Measurements from ENCODE around the gene COX6A1. TPM values are rescaled to one million over a fixed set of nuclear protein-coding genes. Genes with fewer than 3 reads are reported as not detected.

Gene COX6A1
- total and polyA plus RNA-seq, 2 experiments from 2014 or later: 422 to 1,484 TPM

- no peak overlapping the region for H2AFZ ChIP-seq
- no peaks in the 10 kb centered on the region for H3K4me1 ChIP-seq (ENCODE audit: insufficient read depth)
- no peak overlapping the region for H3K4me2 ChIP-seq
- H3F3A ChIP-seq (replicated peaks; ENCODE audit: low read depth): peaks cover 16% of the 10 kb centered on the region
- TF ChIP-seq STAT1 (IDR thresholded peaks at IDR 0.05; ENCODE audit: unreplicated experiment) (no peak), EZH2phosphoT487 (IDR thresholded peaks at IDR 0.05; ENCODE audit: unreplicated experiment) (no peak), JUNB (IDR thresholded peaks at IDR 0.05; ENCODE audit: unreplicated experiment) (no peak), CREB1 (CRISPR knock-in tag; IDR thresholded peaks at IDR 0.05; ENCODE audit: low read depth) (no peak), ZNF114 (CRISPR knock-in tag; IDR thresholded peaks at IDR 0.05) (no peak), POLR2AphosphoS5 (IDR thresholded peaks at IDR 0.05; ENCODE audit: low read depth) (no peak), EZH2 (IDR thresholded peaks at IDR 0.05; ENCODE audit: low read depth, unreplicated experiment) (no peak), NANOG (IDR thresholded peaks at IDR 0.05; ENCODE audit: borderline replicate concordance) (no peak), CTCF (conservative IDR thresholded peaks at IDR 0.05; ENCODE audit: low read depth in 2 of 2) (no peak), ZNF331 (CRISPR knock-in tag; IDR thresholded peaks at IDR 0.05; ENCODE audit: low read depth) (no peak)
- TF ChIP-seq, protein P1, sequence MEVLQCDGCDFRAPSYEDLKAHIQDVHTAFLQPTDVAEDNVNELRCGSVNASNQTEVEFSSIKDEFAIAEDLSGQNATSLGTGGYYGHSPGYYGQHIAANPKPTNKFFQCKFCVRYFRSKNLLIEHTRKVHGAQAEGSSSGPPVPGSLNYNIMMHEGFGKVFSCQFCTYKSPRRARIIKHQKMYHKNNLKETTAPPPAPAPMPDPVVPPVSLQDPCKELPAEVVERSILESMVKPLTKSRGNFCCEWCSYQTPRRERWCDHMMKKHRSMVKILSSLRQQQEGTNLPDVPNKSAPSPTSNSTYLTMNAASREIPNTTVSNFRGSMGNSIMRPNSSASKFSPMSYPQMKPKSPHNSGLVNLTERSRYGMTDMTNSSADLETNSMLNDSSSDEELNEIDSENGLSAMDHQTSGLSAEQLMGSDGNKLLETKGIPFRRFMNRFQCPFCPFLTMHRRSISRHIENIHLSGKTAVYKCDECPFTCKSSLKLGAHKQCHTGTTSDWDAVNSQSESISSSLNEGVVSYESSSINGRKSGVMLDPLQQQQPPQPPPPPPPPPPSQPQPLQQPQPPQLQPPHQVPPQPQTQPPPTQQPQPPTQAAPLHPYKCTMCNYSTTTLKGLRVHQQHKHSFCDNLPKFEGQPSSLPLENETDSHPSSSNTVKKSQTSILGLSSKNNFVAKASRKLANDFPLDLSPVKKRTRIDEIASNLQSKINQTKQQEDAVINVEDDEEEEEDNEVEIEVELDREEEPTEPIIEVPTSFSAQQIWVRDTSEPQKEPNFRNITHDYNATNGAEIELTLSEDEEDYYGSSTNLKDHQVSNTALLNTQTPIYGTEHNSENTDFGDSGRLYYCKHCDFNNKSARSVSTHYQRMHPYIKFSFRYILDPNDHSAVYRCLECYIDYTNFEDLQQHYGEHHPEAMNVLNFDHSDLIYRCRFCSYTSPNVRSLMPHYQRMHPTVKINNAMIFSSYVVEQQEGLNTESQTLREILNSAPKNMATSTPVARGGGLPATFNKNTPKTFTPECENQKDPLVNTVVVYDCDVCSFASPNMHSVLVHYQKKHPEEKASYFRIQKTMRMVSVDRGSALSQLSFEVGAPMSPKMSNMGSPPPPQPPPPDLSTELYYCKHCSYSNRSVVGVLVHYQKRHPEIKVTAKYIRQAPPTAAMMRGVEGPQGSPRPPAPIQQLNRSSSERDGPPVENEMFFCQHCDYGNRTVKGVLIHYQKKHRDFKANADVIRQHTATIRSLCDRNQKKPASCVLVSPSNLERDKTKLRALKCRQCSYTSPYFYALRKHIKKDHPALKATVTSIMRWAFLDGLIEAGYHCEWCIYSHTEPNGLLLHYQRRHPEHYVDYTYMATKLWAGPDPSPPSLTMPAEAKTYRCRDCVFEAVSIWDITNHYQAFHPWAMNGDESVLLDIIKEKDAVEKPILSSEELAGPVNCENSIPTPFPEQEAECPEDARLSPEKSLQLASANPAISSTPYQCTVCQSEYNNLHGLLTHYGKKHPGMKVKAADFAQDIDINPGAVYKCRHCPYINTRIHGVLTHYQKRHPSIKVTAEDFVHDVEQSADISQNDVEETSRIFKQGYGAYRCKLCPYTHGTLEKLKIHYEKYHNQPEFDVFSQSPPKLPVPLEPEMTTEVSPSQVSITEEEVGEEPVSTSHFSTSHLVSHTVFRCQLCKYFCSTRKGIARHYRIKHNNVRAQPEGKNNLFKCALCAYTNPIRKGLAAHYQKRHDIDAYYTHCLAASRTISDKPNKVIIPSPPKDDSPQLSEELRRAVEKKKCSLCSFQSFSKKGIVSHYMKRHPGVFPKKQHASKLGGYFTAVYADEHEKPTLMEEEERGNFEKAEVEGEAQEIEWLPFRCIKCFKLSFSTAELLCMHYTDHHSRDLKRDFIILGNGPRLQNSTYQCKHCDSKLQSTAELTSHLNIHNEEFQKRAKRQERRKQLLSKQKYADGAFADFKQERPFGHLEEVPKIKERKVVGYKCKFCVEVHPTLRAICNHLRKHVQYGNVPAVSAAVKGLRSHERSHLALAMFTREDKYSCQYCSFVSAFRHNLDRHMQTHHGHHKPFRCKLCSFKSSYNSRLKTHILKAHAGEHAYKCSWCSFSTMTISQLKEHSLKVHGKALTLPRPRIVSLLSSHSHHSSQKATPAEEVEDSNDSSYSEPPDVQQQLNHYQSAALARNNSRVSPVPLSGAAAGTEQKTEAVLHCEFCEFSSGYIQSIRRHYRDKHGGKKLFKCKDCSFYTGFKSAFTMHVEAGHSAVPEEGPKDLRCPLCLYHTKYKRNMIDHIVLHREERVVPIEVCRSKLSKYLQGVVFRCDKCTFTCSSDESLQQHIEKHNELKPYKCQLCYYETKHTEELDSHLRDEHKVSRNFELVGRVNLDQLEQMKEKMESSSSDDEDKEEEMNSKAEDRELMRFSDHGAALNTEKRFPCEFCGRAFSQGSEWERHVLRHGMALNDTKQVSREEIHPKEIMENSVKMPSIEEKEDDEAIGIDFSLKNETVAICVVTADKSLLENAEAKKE (CRISPR knock-in tag; IDR thresholded peaks at IDR 0.05): no peak
- TF ChIP-seq, protein P2, sequence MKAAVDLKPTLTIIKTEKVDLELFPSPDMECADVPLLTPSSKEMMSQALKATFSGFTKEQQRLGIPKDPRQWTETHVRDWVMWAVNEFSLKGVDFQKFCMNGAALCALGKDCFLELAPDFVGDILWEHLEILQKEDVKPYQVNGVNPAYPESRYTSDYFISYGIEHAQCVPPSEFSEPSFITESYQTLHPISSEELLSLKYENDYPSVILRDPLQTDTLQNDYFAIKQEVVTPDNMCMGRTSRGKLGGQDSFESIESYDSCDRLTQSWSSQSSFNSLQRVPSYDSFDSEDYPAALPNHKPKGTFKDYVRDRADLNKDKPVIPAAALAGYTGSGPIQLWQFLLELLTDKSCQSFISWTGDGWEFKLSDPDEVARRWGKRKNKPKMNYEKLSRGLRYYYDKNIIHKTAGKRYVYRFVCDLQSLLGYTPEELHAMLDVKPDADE (IDR thresholded peaks at IDR 0.05): no peak
- TF ChIP-seq, protein P3, sequence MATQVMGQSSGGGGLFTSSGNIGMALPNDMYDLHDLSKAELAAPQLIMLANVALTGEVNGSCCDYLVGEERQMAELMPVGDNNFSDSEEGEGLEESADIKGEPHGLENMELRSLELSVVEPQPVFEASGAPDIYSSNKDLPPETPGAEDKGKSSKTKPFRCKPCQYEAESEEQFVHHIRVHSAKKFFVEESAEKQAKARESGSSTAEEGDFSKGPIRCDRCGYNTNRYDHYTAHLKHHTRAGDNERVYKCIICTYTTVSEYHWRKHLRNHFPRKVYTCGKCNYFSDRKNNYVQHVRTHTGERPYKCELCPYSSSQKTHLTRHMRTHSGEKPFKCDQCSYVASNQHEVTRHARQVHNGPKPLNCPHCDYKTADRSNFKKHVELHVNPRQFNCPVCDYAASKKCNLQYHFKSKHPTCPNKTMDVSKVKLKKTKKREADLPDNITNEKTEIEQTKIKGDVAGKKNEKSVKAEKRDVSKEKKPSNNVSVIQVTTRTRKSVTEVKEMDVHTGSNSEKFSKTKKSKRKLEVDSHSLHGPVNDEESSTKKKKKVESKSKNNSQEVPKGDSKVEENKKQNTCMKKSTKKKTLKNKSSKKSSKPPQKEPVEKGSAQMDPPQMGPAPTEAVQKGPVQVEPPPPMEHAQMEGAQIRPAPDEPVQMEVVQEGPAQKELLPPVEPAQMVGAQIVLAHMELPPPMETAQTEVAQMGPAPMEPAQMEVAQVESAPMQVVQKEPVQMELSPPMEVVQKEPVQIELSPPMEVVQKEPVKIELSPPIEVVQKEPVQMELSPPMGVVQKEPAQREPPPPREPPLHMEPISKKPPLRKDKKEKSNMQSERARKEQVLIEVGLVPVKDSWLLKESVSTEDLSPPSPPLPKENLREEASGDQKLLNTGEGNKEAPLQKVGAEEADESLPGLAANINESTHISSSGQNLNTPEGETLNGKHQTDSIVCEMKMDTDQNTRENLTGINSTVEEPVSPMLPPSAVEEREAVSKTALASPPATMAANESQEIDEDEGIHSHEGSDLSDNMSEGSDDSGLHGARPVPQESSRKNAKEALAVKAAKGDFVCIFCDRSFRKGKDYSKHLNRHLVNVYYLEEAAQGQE (IDR thresholded peaks at IDR 0.05; ENCODE audit: unreplicated experiment): no peak
- H3K27ac ChIP-seq (ENCODE audit: low read depth): no peak overlapping the region
- Mint-ChIP-seq H3K27me3 (ENCODE audit: insufficient read depth, low read depth, poor library complexity) (peaks cover 5% of the 10 kb centered on the region), H3K4me3 (no peak overlapping the region), H3K9me3 (no peaks in the 10 kb centered on the region), H3K4me1 (no peaks in the 10 kb centered on the region), H3K36me3 (ENCODE audit: low read depth) (peaks cover 69% of the 10 kb centered on the region), H3K27ac (no peak overlapping the region)
- peaks cover 9% of the 10 kb centered on the region for H3K79me2 ChIP-seq (replicated peaks; ENCODE audit: insufficient read depth)
- H4K20me1 ChIP-seq (replicated peaks; ENCODE audit: insufficient read depth): peaks cover 57% of the 10 kb centered on the region
- peaks cover 34% of the 10 kb centered on the region for H3K36me3 ChIP-seq (ENCODE audit: insufficient read depth)
- no peaks in the 10 kb centered on the region for H3K27me3 ChIP-seq (ENCODE audit: insufficient read depth)
- no peak overlapping the region for H3K4me3 ChIP-seq
- DNase-seq (ENCODE audit: low spot score) (no peak), ATAC-seq (no peak)
- no peaks in the 10 kb centered on the region for H3K9me2 ChIP-seq (ENCODE audit: insufficient read depth)
These were observed 17.4 kb downstream of the COX6A1 start for GRCh38 chr12:120455302-120455701.
